Activated CD8-positive, alpha-beta T cell treated with anti-CD3 and anti-CD28 coated beads for 36 hours (primary cell): ENCODE measurements around the gene TTC38. TPM values are rescaled to one million over a fixed set of nuclear protein-coding genes. Genes with fewer than 3 reads are reported as not detected.

Experiments
- ATAC-seq: fragments of 200-7000 bp; cut with Tn5 transposase; one replicate; pipeline ENCODE4 v1.10.0; 2021; ENCODE audit warnings: mild to moderate bottlenecking, moderate library complexity
- CTCF ChIA-PET: fragments of 350-600 bp; sonication (Branson Sonifier 250); formaldehyde crosslinking; loops from one replicate; lab custom pipeline; 2021; ENCODE audit warnings: antibody characterized with exemption; lab: Charles Lee
- POLR2A ChIA-PET: fragments of 350-600 bp; sonication (Branson Sonifier 250); formaldehyde crosslinking; loops from one replicate; lab custom pipeline; 2021; ENCODE audit warnings: antibody characterized with exemption; lab: Charles Lee
- DNase-seq: peaks from one replicate; pipeline ENCODE4 v3.0.0-alpha.2; 2020
- H3K27ac Mint-ChIP-seq: one replicate; pipeline ENCODE4 v1.8.0; 2021; ENCODE audit warnings: mild to moderate bottlenecking, mixed read lengths
- H3K27me3 Mint-ChIP-seq: one replicate; pipeline ENCODE4 v1.8.0; 2021; ENCODE audit warnings: mixed read lengths
- H3K36me3 Mint-ChIP-seq: one replicate; pipeline ENCODE4 v1.8.0; 2021; ENCODE audit warnings: low read depth, mixed read lengths
- H3K4me1 Mint-ChIP-seq: one replicate; pipeline ENCODE4 v1.8.0; 2021; ENCODE audit warnings: low read depth, mixed read lengths
- H3K4me3 Mint-ChIP-seq: one replicate; pipeline ENCODE4 v1.8.0; 2021; ENCODE audit warnings: mild to moderate bottlenecking, moderate library complexity, mixed read lengths
- H3K9me3 Mint-ChIP-seq: one replicate; pipeline ENCODE4 v1.8.0; 2021; ENCODE audit warnings: mixed read lengths
- CTCF ChIP-seq: fragments of 200-600 bp; IDR thresholded peaks from one replicate; pipeline ENCODE4 v1.8.0; 2022; ENCODE audit warnings: antibody characterized with exemption, mild to moderate bottlenecking
- intact Hi-C: fragments of 100-400 bp; cut with micrococcal nuclease; formaldehyde crosslinking; loops from one replicate; pipeline ENCODE4 v1.10.0; 2022
- total RNA-seq, 2 experiments: library from RNA; stranded (reverse); gene quantifications; one replicate each; pipeline ENCODE4 v1.2.3, GENCODE V29; 2021

Gene TTC38
- total RNA-seq, 2 experiments from 2014 or later = 9.0 to 11.9 TPM

DNA sequence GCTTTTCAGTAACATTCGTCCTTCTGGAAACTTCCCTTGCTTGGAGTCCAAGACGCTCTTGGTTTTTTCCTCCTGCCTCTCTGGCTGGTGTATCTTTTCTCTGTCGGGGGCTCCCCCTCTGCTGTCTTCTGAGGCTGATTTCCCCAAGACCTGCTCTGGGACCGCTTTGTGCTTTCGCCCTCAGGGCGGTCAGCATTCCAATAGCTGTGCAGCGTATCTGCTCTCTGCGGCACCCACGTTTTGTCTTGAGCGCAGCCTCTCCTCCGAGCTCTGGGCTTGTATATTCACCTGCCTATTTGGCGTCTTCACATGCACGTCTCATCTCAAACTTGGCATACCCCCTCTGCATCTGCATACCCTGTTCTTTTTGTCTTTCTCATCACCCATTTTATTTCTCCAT is 31.3 kb downstream of the TTC38 start:
- H3K36me3 Mint-ChIP-seq = peaks cover 35% of the 10 kb centered on the region
- peaks cover 18% of the 10 kb centered on the region for H3K4me1 Mint-ChIP-seq
- peak overlapping the region; percentile 91 for H3K4me3 Mint-ChIP-seq
- peaks cover 4% of the 10 kb centered on the region for H3K27me3 Mint-ChIP-seq
- ChIA-PET CTCF (interaction anchor here (0.8 to 2.1 kb wide), 2 partner anchors 16 to 177 kb away, joined by 3 to 6 read pairs; no protein-coding TSS in a partner anchor), POLR2A (interaction anchor here (0.6 to 1.2 kb wide), 2 partner anchors 10 to 63 kb away, joined by 3 read pairs; no protein-coding TSS in a partner anchor)
- ATAC-seq (no peak), DNase-seq (no peak)
- TF ChIP-seq CTCF = no peak
- no peak overlapping the region for H3K27ac Mint-ChIP-seq
- H3K9me3 Mint-ChIP-seq = no peaks in the 10 kb centered on the region
- intact Hi-C loops = loop anchor here (5.0 kb wide), 1 partner anchor 177 kb away; no protein-coding TSS in a partner anchor

DNA sequence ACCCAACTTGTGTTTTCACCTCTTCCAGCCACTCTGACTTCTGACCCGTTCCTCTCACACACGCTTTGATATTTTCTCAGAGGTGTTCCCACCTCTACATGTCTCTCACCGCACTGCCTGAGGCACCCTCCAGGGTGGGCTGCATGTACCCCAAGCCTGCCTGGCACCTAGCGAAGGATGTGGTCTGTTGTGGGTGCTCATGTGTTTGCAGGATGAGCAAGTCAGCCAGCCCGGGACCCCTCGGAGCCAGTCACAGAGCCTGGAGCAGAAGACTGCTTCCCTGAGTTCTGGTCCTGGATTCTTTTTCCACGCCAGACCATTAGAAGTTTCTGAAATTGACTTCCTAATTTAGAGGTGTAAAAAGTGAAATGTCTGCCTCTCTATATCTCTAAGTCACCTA is 32.7 kb downstream of the TTC38 start:
- H3K9me3 Mint-ChIP-seq = no peaks in the 10 kb centered on the region
- DNase-seq (no peak), ATAC-seq (no peak)
- TF ChIP-seq CTCF = no peak
- peaks cover 37% of the 10 kb centered on the region for H3K36me3 Mint-ChIP-seq
- H3K4me3 Mint-ChIP-seq = no peak overlapping the region
- peaks cover 4% of the 10 kb centered on the region for H3K27me3 Mint-ChIP-seq
- ChIA-PET CTCF (interaction anchor here (2.1 kb wide), 1 partner anchor 178 kb away, joined by 6 read pairs; no protein-coding TSS in a partner anchor), POLR2A (no interaction called here)
- intact Hi-C loops = no loop called here
- H3K4me1 Mint-ChIP-seq = peaks cover 18% of the 10 kb centered on the region
- no peak overlapping the region for H3K27ac Mint-ChIP-seq

GRCh38 chr22:46303347-46303965 is 35.6 kb downstream of the TTC38 start:
- peaks cover 4% of the 10 kb centered on the region for H3K27me3 Mint-ChIP-seq
- no peak for TF ChIP-seq CTCF
- intact Hi-C loops = no loop called here
- peaks cover 15% of the 10 kb centered on the region for H3K4me1 Mint-ChIP-seq
- H3K9me3 Mint-ChIP-seq = no peaks in the 10 kb centered on the region
- ATAC-seq = no peak
- peaks cover 36% of the 10 kb centered on the region for H3K36me3 Mint-ChIP-seq
- H3K27ac Mint-ChIP-seq = no peak overlapping the region
- H3K4me3 Mint-ChIP-seq = no peak overlapping the region
- CTCF ChIA-PET = interaction anchor here (0.9 kb wide), 1 partner anchor 9 kb away, joined by 3 read pairs; no protein-coding TSS in a partner anchor
- no peak for DNase-seq
- POLR2A ChIA-PET = no interaction called here

DNA sequence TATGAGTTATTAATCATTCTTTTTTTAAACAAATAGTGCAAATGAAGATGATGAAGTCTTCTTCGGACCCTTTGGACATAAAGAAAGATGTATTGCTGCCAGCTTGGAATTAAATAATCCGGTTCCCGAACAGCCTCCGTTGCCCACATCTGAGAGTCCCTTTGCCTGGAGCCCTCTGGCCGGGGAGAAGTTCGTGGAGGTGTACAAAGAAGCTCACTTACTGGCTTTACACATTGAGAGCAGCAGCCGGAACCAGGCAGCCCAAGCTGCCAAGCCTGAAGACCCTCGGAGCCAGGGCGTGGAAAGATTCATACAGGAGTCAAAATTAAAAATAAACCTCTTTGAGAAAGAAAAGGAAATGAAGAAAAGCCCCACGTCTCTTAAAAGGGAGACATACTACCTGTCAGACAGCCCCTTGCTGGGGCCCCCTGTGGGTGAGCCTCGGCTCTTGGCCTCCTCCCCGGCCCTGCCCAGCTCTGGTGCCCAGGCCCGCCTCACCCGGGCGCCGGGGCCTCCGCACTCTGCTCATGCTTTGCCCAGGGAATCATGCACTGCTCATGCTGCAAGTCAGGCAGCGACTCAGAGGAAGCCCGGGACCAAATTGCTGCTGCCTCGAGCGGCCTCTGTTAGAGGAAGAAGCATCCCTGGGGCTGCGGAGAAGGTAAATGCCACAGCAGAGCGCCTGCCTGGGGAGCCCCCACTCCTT is 40.6 kb downstream of the TTC38 start:
- H3K36me3 Mint-ChIP-seq = peaks cover 24% of the 10 kb centered on the region
- no peak for TF ChIP-seq CTCF
- ATAC-seq (no peak), DNase-seq (no peak)
- H3K27ac Mint-ChIP-seq = no peak overlapping the region
- intact Hi-C loops = no loop called here
- ChIA-PET POLR2A (interaction anchor here (0.9 kb wide), 1 partner anchor 12 kb away, joined by 3 read pairs; the partner anchor contains the start of gene GTSE1), CTCF (interaction anchor here (0.8 kb wide), 1 partner anchor 302 kb away, joined by 3 read pairs; no protein-coding TSS in a partner anchor)
- H3K4me3 Mint-ChIP-seq = no peak overlapping the region
- no peaks in the 10 kb centered on the region for H3K9me3 Mint-ChIP-seq
- H3K4me1 Mint-ChIP-seq = peaks cover 11% of the 10 kb centered on the region
- H3K27me3 Mint-ChIP-seq = no peaks in the 10 kb centered on the region
